NB4 (cell line): ENCODE results near the gene CMIP.

ENCODE experiments used
- DNase-seq: peaks from one replicate; pipeline ENCODE4 v3.0.0; 2010; ENCODE audit warnings: low read depth
- H3K4me3 ChIP-seq: one replicate; pipeline ENCODE4 v1.5.1; 2011; ENCODE audit warnings: mild to moderate bottlenecking, low read depth, low read length, moderate library complexity
- CTCF ChIP-seq: IDR thresholded peaks from one replicate; pipeline ENCODE4 v1.5.1; 2012; ENCODE audit warnings: low read depth, low read length
- MAX ChIP-seq: IDR thresholded peaks from 2 replicates; pipeline ENCODE4 v1.6.1; 2011; ENCODE audit warnings: low read depth, low read length
- MYC ChIP-seq: IDR thresholded peaks from 2 replicates; pipeline ENCODE4 v1.6.1; 2011; ENCODE audit warnings: low read depth, low read length
- POLR2A ChIP-seq: IDR thresholded peaks from 2 replicates; pipeline ENCODE4 v1.6.1; 2011; ENCODE audit warnings: mild to moderate bottlenecking; ENCODE audit not compliant: insufficient read length; ENCODE audit errors: extremely low read depth

CMIP gene

GRCh38 chr16:81437865-81438264, 6.7 kb upstream of the CMIP start:
- peak; percentile 65 for DNase-seq
- TF ChIP-seq CTCF (no peak), MAX (no peak), MYC (no peak), POLR2A (no peak)

GRCh38 chr16:81440888-81441761, 3.5 kb upstream of the CMIP start:
- TF ChIP-seq MYC (no peak), MAX (no peak), POLR2A (no peak), CTCF (no peak)
- H3K4me3 ChIP-seq = no peak overlapping the region
- DNase-seq = no peak

More at GRCh38 chr16:81437865-81438264, 6.7 kb upstream of the CMIP start:
- no peak overlapping the region for H3K4me3 ChIP-seq

- DNase-seq = no peak
- TF ChIP-seq MAX (no peak), CTCF (no peak), POLR2A (no peak), MYC (no peak)
- H3K4me3 ChIP-seq = no peak overlapping the region
These were observed 2.2 kb upstream of the CMIP start for GRCh38 chr16:81442220-81442915.

- DNase-seq = no peak
- no peak for TF ChIP-seq MYC
- TF ChIP-seq MAX = no peak
- TF ChIP-seq CTCF = no peak
- no peak for TF ChIP-seq POLR2A
- H3K4me3 ChIP-seq = no peak overlapping the region
These were observed 1.5 kb upstream of the CMIP start for GRCh38 chr16:81442916-81443687.

GRCh38 chr16:81443688-81444447, 740 bp upstream of the CMIP start:
- H3K4me3 ChIP-seq = no peak overlapping the region
- no peak for DNase-seq
- TF ChIP-seq MAX = no peak
- no peak for TF ChIP-seq MYC
- no peak for TF ChIP-seq CTCF
- no peak for TF ChIP-seq POLR2A
